Endothelial cell of umbilical vein (primary cell): ENCODE data around the gene DPY19L2. TPM values are rescaled to one million over a fixed set of nuclear protein-coding genes. Genes with fewer than 3 reads are reported as not detected.
"Not testable (repeated sequence)": the region's sequence is repeated elsewhere in the genome, so short reads cannot be mapped to it uniquely, and the experiment has no call there.

Experiments
- BruUV-seq: library from RNA; stranded (reverse); fragments of 400-500 nt; replicated peaks from 2 replicates; lab custom pipeline; 2021; lab: Mats Ljungman, UMichigan
- CTCF ChIA-PET: fragments of 300-600, 350-600 bp; sonication (Branson Sonifier 250); formaldehyde crosslinking; loops from one replicate; lab custom pipeline; 2021; ENCODE audit warnings: antibody characterized with exemption, inconsistent platforms; lab: Charles Lee
- POLR2A ChIA-PET: fragments of 300-600, 350-600 bp; sonication (Branson Sonifier 250); formaldehyde crosslinking; loops from one replicate; lab custom pipeline; 2021; ENCODE audit warnings: antibody characterized with exemption, inconsistent platforms; lab: Charles Lee
- DNase-seq: peaks from one replicate; pipeline ENCODE4 v3.0.0-alpha.2; 2011; ENCODE audit warnings: low read depth, low spot score
- FAIRE-seq: peaks from 2 replicates; lab custom pipeline; 2011; peaks lifted over from hg19 to GRCh38; lab: Jason Lieb, UNC
- H2AFZ ChIP-seq: 2 replicates; pipeline ENCODE4 v1.6.0; 2012; ENCODE audit warnings: low read depth, low read length, control low read depth, inconsistent platforms
- H3K27ac ChIP-seq: 2 replicates; pipeline ENCODE4 v1.5.1; 2011; ENCODE audit warnings: low read depth, mild to moderate bottlenecking, control low read depth, low read length, moderate library complexity; ENCODE audit not compliant: insufficient read depth
- H3K27me3 ChIP-seq, 2 experiments: 2 replicates each; pipeline versions ENCODE4 v1.6.0 to v1.6.1; 2011; ENCODE audit warnings: low read length in 2 of 2, mixed read lengths in 1 of 2; ENCODE audit not compliant: control insufficient read depth in 2 of 2, insufficient read depth in 2 of 2
- H3K36me3 ChIP-seq, 2 experiments: 2 replicates in 1 of 2; 3 replicates in 1 of 2; pipeline ENCODE4 v1.5.1; 2011; ENCODE audit warnings: low read length in 2 of 2, mild to moderate bottlenecking in 1 of 2, moderate library complexity in 1 of 2; ENCODE audit not compliant: control insufficient read depth in 2 of 2, insufficient read depth in 2 of 2; ENCODE audit errors: extremely low read depth in 1 of 2
- H3K4me1 ChIP-seq: 3 replicates; pipeline ENCODE4 v1.5.1; 2011; ENCODE audit warnings: mild to moderate bottlenecking, low read length; ENCODE audit not compliant: control insufficient read depth, insufficient read depth; ENCODE audit errors: extremely low read depth
- H3K4me2 ChIP-seq: 2 replicates; pipeline ENCODE4 v1.6.1; 2011; ENCODE audit warnings: low read length, control low read depth, mixed read lengths; ENCODE audit not compliant: insufficient read depth
- H3K4me3 ChIP-seq, 3 experiments: fragments of 200-600 bp in 1 of 3; sonication (generic), shearing (Covaris generic) in 1 of 3; replicated peaks in 1 of 3; 2 replicates each; pipeline ENCODE4 v1.5.1; 2011 to 2016; ENCODE audit warnings: control low read depth in 3 of 3, low read length in 3 of 3, mild to moderate bottlenecking in 2 of 3, inconsistent platforms in 1 of 3, low read depth in 1 of 3, moderate library complexity in 1 of 3; ENCODE audit not compliant: insufficient read depth in 1 of 3
- H3K79me2 ChIP-seq: 2 replicates; pipeline ENCODE4 v1.6.0; 2012; ENCODE audit warnings: low read length, inconsistent platforms; ENCODE audit not compliant: control insufficient read depth, insufficient read depth
- H3K9ac ChIP-seq: replicated peaks from 2 replicates; pipeline ENCODE3; 2011; ENCODE audit warnings: low read length, control low read depth; ENCODE audit not compliant: insufficient read depth; ENCODE audit errors: extremely low read depth
- H3K9me1 ChIP-seq: replicated peaks from 3 replicates; pipeline ENCODE4 v1.6.0; 2011; ENCODE audit warnings: mild to moderate bottlenecking, low read length; ENCODE audit not compliant: control insufficient read depth, insufficient read depth; ENCODE audit errors: extremely low read depth
- H3K9me3 ChIP-seq: replicated peaks from 2 replicates; pipeline ENCODE4 v1.5.1; 2012; ENCODE audit warnings: low read length, inconsistent platforms; ENCODE audit not compliant: control insufficient read depth, insufficient read depth
- H4K20me1 ChIP-seq: replicated peaks from 2 replicates; pipeline ENCODE3; 2011; ENCODE audit warnings: mild to moderate bottlenecking, low read length; ENCODE audit not compliant: control insufficient read depth, insufficient read depth; ENCODE audit errors: extremely low read depth
- dilution Hi-C: fragments of 300-500 bp; cut with MboI; formaldehyde crosslinking; loops from one replicate; pipeline ENCODE4 v1.15.0; 2019; ENCODE audit warnings: low sequenced_read_pairs; ENCODE audit not compliant: extremely low pct_ligation_motif_present
- intact Hi-C: fragments of 100-400 bp; cut with micrococcal nuclease; formaldehyde crosslinking; loops from one replicate; pipeline ENCODE4 v1.10.0; 2022
- polyA plus RNA-seq, 4 experiments: library from polyadenylated mRNA; depleted of rRNA in 3 of 4; stranded (reverse) in 3 of 4; unstranded in 1 of 4; fragments of >200 nt; gene quantifications; 2 replicates each; pipeline versions ENCODE4 v1.2.1 to v1.2.3, GENCODE V29; 2011 to 2012; ENCODE audit warnings: missing spikeins in 1 of 4
- total RNA-seq: library from RNA; stranded (reverse); gene quantifications from 2 replicates; pipeline ENCODE4 v1.2.3, GENCODE V29; 2021

DPY19L2 gene
- total and polyA plus RNA-seq, 2 donors (not counting 3 experiments of a cell fraction or from before 2014, with no cell fraction given) = 0.59 to 1.6 TPM

GRCh38 chr12:63551397-63551796 is 116.9 kb downstream of the DPY19L2 start:
- H3K4me1 ChIP-seq, H3K27me3 ChIP-seq, H4K20me1 ChIP-seq, H3K4me3 ChIP-seq, H3K27ac ChIP-seq, H3K9ac ChIP-seq, dilution Hi-C loops, intact Hi-C loops, H3K36me3 ChIP-seq, H3K9me3 ChIP-seq, DNase-seq, POLR2A ChIA-PET, H2AFZ ChIP-seq, H3K9me1 ChIP-seq, H3K79me2 ChIP-seq, CTCF ChIA-PET, FAIRE-seq, H3K4me2 ChIP-seq, BruUV-seq: not testable (repeated sequence)

- CTCF ChIA-PET, H2AFZ ChIP-seq, POLR2A ChIA-PET, H3K4me1 ChIP-seq, H3K4me2 ChIP-seq, BruUV-seq, H4K20me1 ChIP-seq, DNase-seq, H3K27me3 ChIP-seq, FAIRE-seq, H3K9me3 ChIP-seq, intact Hi-C loops, H3K36me3 ChIP-seq, H3K27ac ChIP-seq, dilution Hi-C loops, H3K9me1 ChIP-seq, H3K79me2 ChIP-seq, H3K4me3 ChIP-seq, H3K9ac ChIP-seq: not testable (repeated sequence)
These were observed 119.3 kb downstream of the DPY19L2 start for GRCh38 chr12:63549034-63549433.

GRCh38 chr12:63545298-63545916 is 122.9 kb downstream of the DPY19L2 start:
- DNase-seq, H3K27me3 ChIP-seq, H3K9me1 ChIP-seq, H4K20me1 ChIP-seq, H2AFZ ChIP-seq, H3K27ac ChIP-seq, H3K9me3 ChIP-seq, BruUV-seq, dilution Hi-C loops, CTCF ChIA-PET, intact Hi-C loops, H3K4me1 ChIP-seq, POLR2A ChIA-PET, H3K9ac ChIP-seq, H3K36me3 ChIP-seq, H3K4me2 ChIP-seq, H3K4me3 ChIP-seq, FAIRE-seq, H3K79me2 ChIP-seq: not testable (repeated sequence)

- BruUV-seq, H3K27ac ChIP-seq, DNase-seq, H3K36me3 ChIP-seq, H3K4me3 ChIP-seq, H3K27me3 ChIP-seq, H3K79me2 ChIP-seq, H3K9me1 ChIP-seq, FAIRE-seq, intact Hi-C loops, CTCF ChIA-PET, H3K9ac ChIP-seq, H3K4me1 ChIP-seq, H4K20me1 ChIP-seq, H3K4me2 ChIP-seq, dilution Hi-C loops, POLR2A ChIA-PET, H3K9me3 ChIP-seq, H2AFZ ChIP-seq: not testable (repeated sequence)
These were observed 129.6 kb downstream of the DPY19L2 start for GRCh38 chr12:63538656-63539055.
